Vagina (tissue), 2 donors: Measurements from ENCODE around the gene CENPN. TPM values are rescaled to one million over a fixed set of nuclear protein-coding genes. Genes with fewer than 3 reads are reported as not detected.

Experiments used
- DNase-seq, 2 donors: peaks; one replicate each; pipeline ENCODE4 v3.0.0-alpha.2; 2017; ENCODE audit errors: extremely low spot score in 2 of 2
- H3K27ac ChIP-seq: fragments of 200-600 bp; sonication (generic); one replicate; pipeline ENCODE4 v1.5.1; 2019
- H3K27me3 ChIP-seq: fragments of 200-600 bp; sonication (generic); one replicate; pipeline ENCODE4 v1.5.1; 2019
- H3K36me3 ChIP-seq, 2 donors: fragments of 200-600 bp; sonication (generic); one replicate each; pipeline ENCODE4 v1.5.1; 2017 to 2019
- H3K4me1 ChIP-seq: fragments of 200-600 bp; sonication (generic); one replicate; pipeline ENCODE4 v1.5.1; 2019
- H3K4me3 ChIP-seq, 2 donors: fragments of 200-600 bp; sonication (generic); 1 replicate in 1 of 2; 2 replicates in 1 of 2; pipeline ENCODE4 v1.5.1; 2016 to 2019
- H3K9me3 ChIP-seq: fragments of 200-600 bp; sonication (generic); one replicate; pipeline ENCODE4 v1.5.1; 2019
- POLR2A ChIP-seq, 2 donors: fragments of 450-650 bp; IDR thresholded peaks; one replicate each; pipeline ENCODE4 v1.6.1; 2017; ENCODE audit warnings: antibody characterized with exemption in 2 of 2, mild to moderate bottlenecking in 2 of 2, moderate library complexity in 2 of 2
- POLR2AphosphoS5 ChIP-seq, 2 donors: sonication (generic); formaldehyde crosslinking; IDR thresholded peaks; one replicate each; pipeline ENCODE4 v1.9.0; 2017; ENCODE audit warnings: antibody characterized with exemption in 2 of 2, mild to moderate bottlenecking in 2 of 2, low read depth in 1 of 2; ENCODE audit not compliant: insufficient read depth in 1 of 2
- intact Hi-C: fragments of 100-400 bp; cut with DNase I; formaldehyde crosslinking; loops from one replicate; pipeline ENCODE4 v1.15.1; 2023
- total RNA-seq: library from RNA; depleted of rRNA; stranded (reverse); fragments of >200 nt; gene quantifications from one replicate; pipeline ENCODE4 v1.2.3, GENCODE V29; 2016
- TF ChIP-seq, protein P1 (sequence below), 3 experiments: fragments of 450-650 bp in 2 of 3; fragments of 200-600 bp in 1 of 3; sonication (generic) in 1 of 3; IDR thresholded peaks; one replicate each; pipeline ENCODE4 v1.5.1; 2017 to 2019; ENCODE audit warnings: antibody characterized with exemption in 3 of 3, mild to moderate bottlenecking in 2 of 3, moderate library complexity in 2 of 3

The CENPN gene
- total RNA-seq, 1 donor from 2014 or later = 8.3 TPM

DNA sequence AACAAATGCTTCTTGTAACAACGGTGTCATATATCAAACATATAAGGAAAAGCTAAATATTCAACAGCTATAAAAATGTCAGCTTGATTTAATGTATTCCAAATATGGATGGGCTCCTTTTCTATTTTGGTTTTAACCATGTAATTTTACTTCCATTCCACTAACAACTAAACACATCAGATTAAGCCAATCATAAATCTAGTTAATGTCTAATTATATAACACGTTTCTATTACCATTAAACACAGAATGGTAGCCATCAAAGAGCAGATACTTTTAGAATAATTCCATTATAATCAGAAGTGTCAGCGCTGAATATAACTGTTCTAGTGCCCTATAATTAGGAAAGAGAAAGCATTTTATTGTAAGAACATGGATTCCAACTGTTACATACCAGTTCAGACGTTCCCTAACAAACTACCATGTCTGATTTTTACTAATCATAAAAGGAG lies 10.3 kb upstream of the CENPN start:
- DNase-seq = no peak
- Histone ChIP-seq H3K4me1 (no peaks in the 10 kb centered on the region), H3K9me3 (no peaks in the 10 kb centered on the region), H3K4me3 (peak overlapping the region in 1 of 2 donors; percentile 8), H3K36me3 (no peaks in the 10 kb centered on the region), H3K27ac (no peak overlapping the region), H3K27me3 (no peaks in the 10 kb centered on the region)
- intact Hi-C loops = no loop called here
- TF ChIP-seq POLR2A (IDR thresholded peaks at IDR 0.05) (no peak), POLR2AphosphoS5 (IDR thresholded peaks at IDR 0.05; ENCODE audit: insufficient read depth in 1 of 2, low read depth in 1 of 2) (no peak)
- TF ChIP-seq, protein P1, sequence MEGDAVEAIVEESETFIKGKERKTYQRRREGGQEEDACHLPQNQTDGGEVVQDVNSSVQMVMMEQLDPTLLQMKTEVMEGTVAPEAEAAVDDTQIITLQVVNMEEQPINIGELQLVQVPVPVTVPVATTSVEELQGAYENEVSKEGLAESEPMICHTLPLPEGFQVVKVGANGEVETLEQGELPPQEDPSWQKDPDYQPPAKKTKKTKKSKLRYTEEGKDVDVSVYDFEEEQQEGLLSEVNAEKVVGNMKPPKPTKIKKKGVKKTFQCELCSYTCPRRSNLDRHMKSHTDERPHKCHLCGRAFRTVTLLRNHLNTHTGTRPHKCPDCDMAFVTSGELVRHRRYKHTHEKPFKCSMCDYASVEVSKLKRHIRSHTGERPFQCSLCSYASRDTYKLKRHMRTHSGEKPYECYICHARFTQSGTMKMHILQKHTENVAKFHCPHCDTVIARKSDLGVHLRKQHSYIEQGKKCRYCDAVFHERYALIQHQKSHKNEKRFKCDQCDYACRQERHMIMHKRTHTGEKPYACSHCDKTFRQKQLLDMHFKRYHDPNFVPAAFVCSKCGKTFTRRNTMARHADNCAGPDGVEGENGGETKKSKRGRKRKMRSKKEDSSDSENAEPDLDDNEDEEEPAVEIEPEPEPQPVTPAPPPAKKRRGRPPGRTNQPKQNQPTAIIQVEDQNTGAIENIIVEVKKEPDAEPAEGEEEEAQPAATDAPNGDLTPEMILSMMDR (IDR thresholded peaks at IDR 0.05) = no peak

DNA sequence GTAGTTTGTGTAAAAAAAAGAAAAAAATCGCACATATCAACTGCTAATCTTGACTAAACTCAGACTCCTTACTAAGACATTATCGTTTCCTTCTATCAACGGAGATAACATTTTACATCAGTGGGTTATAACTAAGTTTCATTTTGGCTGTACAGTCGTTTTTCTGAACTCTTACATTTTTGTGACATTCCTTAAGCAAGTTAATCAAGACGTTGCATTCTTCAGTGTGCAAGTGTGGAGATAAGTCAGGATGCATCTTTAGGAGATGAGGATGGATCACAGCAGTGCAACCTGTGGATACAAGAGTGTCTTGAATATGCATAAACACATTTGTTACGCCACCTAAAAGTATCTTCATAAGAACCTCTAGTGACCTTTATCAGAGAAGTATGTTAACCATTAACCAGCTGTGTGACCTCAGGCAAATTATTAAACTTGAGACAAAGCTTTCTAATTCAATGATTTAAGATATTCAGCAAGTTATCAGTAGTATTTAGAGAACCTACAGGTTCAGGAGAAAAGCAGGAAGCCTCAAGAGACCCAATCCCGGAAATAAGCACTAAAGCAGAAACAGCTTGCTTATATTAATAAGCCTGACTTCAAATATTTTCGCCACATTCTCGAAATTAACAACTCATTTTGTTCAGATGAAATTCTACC lies 9.7 kb upstream of the CENPN start:
- TF ChIP-seq POLR2AphosphoS5 (IDR thresholded peaks at IDR 0.05; ENCODE audit: insufficient read depth in 1 of 2, low read depth in 1 of 2) (no peak), POLR2A (IDR thresholded peaks at IDR 0.05) (no peak)
- TF ChIP-seq, protein P1 (IDR thresholded peaks at IDR 0.05) = no peak
- Histone ChIP-seq H3K4me3 (peak overlapping the region in 1 of 2 donors; percentile 8), H3K9me3 (no peaks in the 10 kb centered on the region), H3K36me3 (no peaks in the 10 kb centered on the region), H3K27ac (no peak overlapping the region), H3K4me1 (no peaks in the 10 kb centered on the region), H3K27me3 (no peaks in the 10 kb centered on the region)
- DNase-seq = no peak
- intact Hi-C loops = no loop called here

DNA sequence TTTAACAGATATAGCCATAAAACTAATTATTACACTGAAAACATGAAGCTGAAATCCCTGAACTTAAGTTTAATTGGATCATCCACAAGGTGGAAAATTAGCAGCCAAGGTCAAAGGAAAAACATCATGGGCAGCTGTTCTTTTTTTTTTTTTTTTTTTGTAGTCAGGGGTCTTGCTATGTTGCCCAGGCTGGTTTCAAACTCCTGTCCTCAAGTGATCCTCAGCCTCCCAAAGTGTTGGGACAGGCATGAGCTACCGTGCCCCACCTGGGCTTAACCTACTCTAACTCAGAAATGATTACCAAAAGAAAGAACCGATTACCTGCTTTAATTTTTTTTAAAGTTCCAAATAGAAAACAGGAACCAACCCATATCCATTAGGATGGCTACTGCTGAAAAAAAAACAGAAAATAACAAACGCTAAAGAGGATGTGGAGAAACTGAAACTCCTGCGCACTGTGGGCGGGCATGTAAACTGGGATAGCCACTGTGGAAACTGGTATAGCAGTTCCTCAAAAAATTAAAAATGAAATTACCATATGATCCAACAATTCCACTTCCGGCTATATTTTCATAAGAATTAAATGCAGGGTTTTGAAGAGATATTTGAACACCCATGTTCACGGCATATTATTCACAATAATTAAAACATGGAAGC lies 8.9 kb upstream of the CENPN start:
- no peaks in the 10 kb centered on the region for H3K4me1 ChIP-seq
- H3K36me3 ChIP-seq = no peaks in the 10 kb centered on the region
- no peak for DNase-seq
- TF ChIP-seq POLR2A (IDR thresholded peaks at IDR 0.05) = no peak
- TF ChIP-seq, protein P1 (IDR thresholded peaks at IDR 0.05) = no peak
- TF ChIP-seq POLR2AphosphoS5 (IDR thresholded peaks at IDR 0.05; ENCODE audit: insufficient read depth in 1 of 2, low read depth in 1 of 2) = no peak
- H3K4me3 ChIP-seq = no peak overlapping the region
- no peak overlapping the region for H3K27ac ChIP-seq
- no peaks in the 10 kb centered on the region for H3K27me3 ChIP-seq
- H3K9me3 ChIP-seq = no peaks in the 10 kb centered on the region
- intact Hi-C loops = no loop called here

DNA sequence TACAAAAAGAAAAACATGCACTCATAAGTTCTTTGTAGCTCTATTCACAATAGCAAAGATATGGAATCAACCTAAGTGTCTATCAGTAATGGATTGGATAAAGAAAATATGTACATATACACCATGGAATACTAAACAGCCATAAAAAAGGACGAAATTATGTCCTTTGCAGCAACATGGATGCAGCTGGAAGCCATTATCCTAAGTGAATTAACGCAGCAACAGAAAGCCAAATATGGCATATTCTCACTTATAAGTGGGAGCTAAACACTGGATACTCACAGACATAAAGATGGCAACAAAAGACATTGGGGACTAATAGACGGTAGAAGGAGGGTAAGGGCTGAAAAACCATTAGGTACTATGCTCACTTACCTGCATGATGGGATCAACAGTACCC lies 6.1 kb upstream of the CENPN start:
- TF ChIP-seq POLR2AphosphoS5 (IDR thresholded peaks at IDR 0.05; ENCODE audit: insufficient read depth in 1 of 2, low read depth in 1 of 2) (no peak), POLR2A (IDR thresholded peaks at IDR 0.05) (no peak)
- TF ChIP-seq, protein P1 (IDR thresholded peaks at IDR 0.05) = no peak
- Histone ChIP-seq H3K9me3 (no peaks in the 10 kb centered on the region), H3K27me3 (no peaks in the 10 kb centered on the region), H3K27ac (no peak overlapping the region), H3K4me1 (peaks cover 18% of the 10 kb centered on the region), H3K36me3 (no peaks in the 10 kb centered on the region), H3K4me3 (no peak overlapping the region)
- intact Hi-C loops = no loop called here
- DNase-seq = no peak

DNA sequence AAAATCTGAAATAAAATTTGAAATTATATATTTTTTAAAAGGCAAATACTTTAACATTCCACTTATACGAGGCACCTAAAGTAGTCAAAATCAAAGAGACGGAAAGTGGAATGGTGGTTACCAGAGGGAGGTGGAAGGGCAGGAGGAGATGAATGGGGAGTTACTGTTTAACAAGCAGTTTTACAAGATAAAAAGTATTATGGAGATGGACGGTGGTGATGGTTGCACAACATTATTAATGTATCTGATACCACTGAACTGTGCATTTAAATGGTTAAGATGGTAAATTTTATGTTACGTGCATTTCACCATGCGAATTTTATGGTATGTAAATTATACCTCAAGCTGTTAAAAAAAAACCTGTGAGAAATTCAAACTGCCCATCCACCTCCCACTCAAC lies 5.7 kb upstream of the CENPN start:
- Histone ChIP-seq H3K27ac (no peak overlapping the region), H3K9me3 (no peaks in the 10 kb centered on the region), H3K4me3 (no peak overlapping the region), H3K27me3 (no peaks in the 10 kb centered on the region), H3K4me1 (peaks cover 21% of the 10 kb centered on the region), H3K36me3 (no peaks in the 10 kb centered on the region)
- DNase-seq = no peak
- TF ChIP-seq POLR2AphosphoS5 (IDR thresholded peaks at IDR 0.05; ENCODE audit: insufficient read depth in 1 of 2, low read depth in 1 of 2) = no peak
- TF ChIP-seq POLR2A (IDR thresholded peaks at IDR 0.05) = no peak
- TF ChIP-seq, protein P1 (IDR thresholded peaks at IDR 0.05) = no peak
- intact Hi-C loops = no loop called here
